ENCODE measurements around the gene BLID.

BLID gene

DNA sequence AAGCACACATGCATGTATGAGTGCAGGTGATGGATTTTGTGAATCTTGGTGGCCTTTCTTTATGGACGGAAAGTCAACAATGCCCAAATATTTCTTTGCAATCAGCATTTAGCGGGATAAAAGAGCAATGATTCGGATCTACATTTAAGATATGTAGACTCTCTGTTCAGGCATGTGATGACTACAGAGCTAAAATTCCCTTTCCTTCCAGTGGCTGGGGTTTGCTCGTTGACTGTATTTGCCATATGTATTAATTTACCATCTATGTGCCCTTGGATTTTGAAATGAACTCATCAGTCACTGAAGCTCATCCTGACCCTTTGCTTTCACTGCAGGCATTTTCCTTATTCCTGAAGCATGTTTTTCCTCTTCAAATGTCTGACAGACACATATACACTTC lies 13.6 kb downstream of the BLID start:
- no peaks in the 10 kb centered on the region for H3K36me3 Mint-ChIP-seq (ENCODE audit: low read depth)
- H3K4me3 Mint-ChIP-seq, result no peak overlapping the region
- H3K4me1 Mint-ChIP-seq, result peaks cover 8% of the 10 kb centered on the region
- TF ChIP-seq, protein P1, sequence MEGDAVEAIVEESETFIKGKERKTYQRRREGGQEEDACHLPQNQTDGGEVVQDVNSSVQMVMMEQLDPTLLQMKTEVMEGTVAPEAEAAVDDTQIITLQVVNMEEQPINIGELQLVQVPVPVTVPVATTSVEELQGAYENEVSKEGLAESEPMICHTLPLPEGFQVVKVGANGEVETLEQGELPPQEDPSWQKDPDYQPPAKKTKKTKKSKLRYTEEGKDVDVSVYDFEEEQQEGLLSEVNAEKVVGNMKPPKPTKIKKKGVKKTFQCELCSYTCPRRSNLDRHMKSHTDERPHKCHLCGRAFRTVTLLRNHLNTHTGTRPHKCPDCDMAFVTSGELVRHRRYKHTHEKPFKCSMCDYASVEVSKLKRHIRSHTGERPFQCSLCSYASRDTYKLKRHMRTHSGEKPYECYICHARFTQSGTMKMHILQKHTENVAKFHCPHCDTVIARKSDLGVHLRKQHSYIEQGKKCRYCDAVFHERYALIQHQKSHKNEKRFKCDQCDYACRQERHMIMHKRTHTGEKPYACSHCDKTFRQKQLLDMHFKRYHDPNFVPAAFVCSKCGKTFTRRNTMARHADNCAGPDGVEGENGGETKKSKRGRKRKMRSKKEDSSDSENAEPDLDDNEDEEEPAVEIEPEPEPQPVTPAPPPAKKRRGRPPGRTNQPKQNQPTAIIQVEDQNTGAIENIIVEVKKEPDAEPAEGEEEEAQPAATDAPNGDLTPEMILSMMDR (IDR thresholded peaks at IDR 0.05), result no peak
- DNase-seq, result no peak
- no peak overlapping the region for H3K27ac Mint-ChIP-seq
- no peaks in the 10 kb centered on the region for H3K9me3 Mint-ChIP-seq
- H3K27me3 Mint-ChIP-seq (ENCODE audit: low read depth, poor library complexity), result peaks cover 27% of the 10 kb centered on the region

DNA sequence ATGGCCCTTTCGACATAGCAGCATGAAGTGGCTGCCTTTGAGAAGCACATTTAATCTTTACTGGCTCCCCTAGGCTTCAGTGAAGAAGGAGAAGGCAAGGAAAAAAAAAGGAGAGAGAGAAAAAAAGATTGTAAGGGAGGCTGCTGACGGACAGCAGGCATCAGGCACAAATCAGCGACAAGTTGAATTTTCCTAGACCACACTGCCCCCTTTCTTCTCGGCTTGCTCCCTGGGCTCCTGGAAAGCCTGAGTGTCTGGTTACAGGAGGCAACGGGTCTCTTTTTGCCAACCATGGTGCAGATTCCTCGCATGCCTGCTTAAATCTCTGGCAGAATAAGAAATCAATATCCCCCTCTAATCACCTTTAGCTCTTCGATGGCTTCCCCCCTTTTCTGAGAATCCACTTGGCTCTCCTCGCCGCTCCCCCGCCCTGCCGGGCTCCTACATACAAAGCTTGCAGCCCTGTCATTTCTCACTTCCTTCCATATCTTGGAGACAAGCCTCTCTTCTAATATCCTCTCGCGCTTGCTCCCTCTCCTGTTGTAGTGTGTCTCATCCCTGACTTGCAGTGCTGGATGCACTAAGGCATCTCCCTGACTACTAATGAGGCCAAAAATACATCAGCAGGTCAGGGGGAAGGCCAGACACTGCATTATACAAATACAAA lies 14.3 kb downstream of the BLID start:
- H3K9me3 Mint-ChIP-seq, result no peaks in the 10 kb centered on the region
- peaks cover 14% of the 10 kb centered on the region for H3K4me1 Mint-ChIP-seq
- no peaks in the 10 kb centered on the region for H3K36me3 Mint-ChIP-seq (ENCODE audit: low read depth)
- DNase-seq, result peak; percentile 55
- TF ChIP-seq, protein P1 (IDR thresholded peaks at IDR 0.05), result peak; percentile 49
- no peak overlapping the region for H3K27ac Mint-ChIP-seq
- no peak overlapping the region for H3K4me3 Mint-ChIP-seq
- peaks cover 31% of the 10 kb centered on the region for H3K27me3 Mint-ChIP-seq (ENCODE audit: low read depth, poor library complexity)

DNA sequence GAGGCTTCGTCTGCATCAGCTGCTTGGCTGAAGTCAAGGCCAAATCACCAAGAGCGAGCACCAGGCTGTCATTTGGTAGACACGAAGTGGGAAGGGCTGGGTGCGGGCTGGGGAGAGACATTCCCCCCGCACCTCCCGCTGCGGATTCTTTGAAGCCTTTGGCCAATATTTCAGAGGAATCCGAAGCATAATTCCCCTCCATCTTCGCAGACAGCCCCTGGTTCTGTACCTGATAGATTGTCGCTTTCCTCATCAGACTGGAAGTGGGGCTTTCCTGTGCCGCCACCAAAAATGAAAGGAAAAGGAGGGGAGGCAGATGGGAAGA lies 15.3 kb downstream of the BLID start:
- Mint-ChIP-seq H3K36me3 (ENCODE audit: low read depth) (no peaks in the 10 kb centered on the region), H3K9me3 (no peaks in the 10 kb centered on the region), H3K4me3 (no peak overlapping the region), H3K27me3 (ENCODE audit: low read depth, poor library complexity) (peaks cover 35% of the 10 kb centered on the region), H3K27ac (no peak overlapping the region), H3K4me1 (peaks cover 20% of the 10 kb centered on the region)
- TF ChIP-seq, protein P1 (IDR thresholded peaks at IDR 0.05), result no peak
- peak; percentile 32 for DNase-seq

DNA sequence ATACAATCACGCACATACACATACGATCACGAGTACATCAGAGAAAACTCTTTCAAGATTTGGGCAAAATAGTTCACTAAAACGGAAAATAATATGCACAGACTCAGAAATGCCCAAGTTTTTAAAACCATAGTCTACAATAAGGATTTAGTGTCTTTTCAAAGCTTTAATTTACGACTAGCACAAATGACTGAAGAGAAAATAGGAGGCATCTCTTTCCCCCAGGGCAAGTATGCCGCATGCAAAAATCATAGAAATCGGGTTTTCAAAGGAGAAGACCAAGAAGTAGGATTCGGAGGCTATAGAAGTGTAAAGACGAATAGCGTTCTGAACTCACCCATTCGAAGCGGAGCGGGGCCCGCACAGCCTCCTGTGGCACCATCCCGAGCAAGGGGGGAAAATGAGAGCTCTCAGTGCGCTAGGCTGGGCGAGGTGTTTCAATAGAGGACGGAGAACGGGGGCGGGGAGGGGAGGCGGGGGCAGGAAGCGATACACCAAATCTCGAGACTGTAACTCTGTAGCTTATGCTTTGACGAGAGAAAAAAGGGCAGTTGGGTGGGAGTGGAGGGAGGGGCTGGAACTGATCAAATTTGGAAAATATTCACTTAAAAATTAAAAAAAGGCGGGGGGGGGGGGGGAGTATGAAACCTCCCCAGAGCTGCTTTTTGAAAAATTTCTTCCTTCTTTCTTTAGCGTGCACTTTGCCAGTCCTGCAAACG lies 15.8 kb downstream of the BLID start:
- Mint-ChIP-seq H3K27ac (no peak overlapping the region), H3K27me3 (ENCODE audit: low read depth, poor library complexity) (peaks cover 36% of the 10 kb centered on the region), H3K4me3 (no peak overlapping the region), H3K4me1 (peaks cover 20% of the 10 kb centered on the region), H3K9me3 (no peaks in the 10 kb centered on the region), H3K36me3 (ENCODE audit: low read depth) (no peaks in the 10 kb centered on the region)
- TF ChIP-seq, protein P1 (IDR thresholded peaks at IDR 0.05), result no peak
- peak; percentile 50 for DNase-seq

DNA sequence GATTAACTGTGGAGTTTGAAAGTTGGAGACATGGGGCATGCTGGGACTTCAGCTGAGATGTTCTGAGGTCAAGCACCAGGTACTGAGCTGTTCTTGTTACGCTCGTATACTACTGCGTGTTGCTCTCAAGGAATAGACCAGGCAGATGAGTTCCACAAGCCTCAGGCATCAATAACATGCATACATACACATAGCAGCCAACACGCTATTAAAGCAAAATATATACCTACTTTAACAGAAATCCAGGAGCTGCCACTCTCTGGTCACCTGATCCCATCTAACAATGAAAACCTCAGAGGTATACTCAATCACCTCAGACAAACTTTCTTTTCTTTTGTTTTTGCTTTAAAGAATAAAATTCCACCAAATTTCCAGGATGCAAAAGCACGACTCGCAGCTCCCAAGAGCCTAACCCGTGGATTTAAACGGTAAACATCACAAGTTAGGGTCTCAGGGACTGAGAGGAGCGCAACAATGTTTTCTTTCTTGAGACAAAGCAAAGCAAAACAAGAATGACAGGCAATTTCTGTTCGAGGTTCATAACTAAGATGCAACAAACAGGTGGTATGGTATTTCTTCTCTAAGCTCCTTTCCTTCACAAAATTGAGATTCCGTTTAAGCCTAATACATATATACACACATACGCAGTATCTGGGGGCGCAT lies 16.5 kb downstream of the BLID start:
- no peak overlapping the region for H3K4me3 Mint-ChIP-seq
- peaks cover 33% of the 10 kb centered on the region for H3K27me3 Mint-ChIP-seq (ENCODE audit: low read depth, poor library complexity)
- DNase-seq, result no peak
- TF ChIP-seq, protein P1 (IDR thresholded peaks at IDR 0.05), result no peak
- H3K4me1 Mint-ChIP-seq, result peaks cover 20% of the 10 kb centered on the region
- H3K36me3 Mint-ChIP-seq (ENCODE audit: low read depth), result no peaks in the 10 kb centered on the region
- H3K9me3 Mint-ChIP-seq, result no peaks in the 10 kb centered on the region
- H3K27ac Mint-ChIP-seq, result no peak overlapping the region

Data from nephron progenitor cell (in vitro differentiated cells).